K562 (cell line): ENCODE data around the gene TRIM10.

Experiments
- ELF4 ChIP-seq: fragments of 450-650 bp; formaldehyde crosslinking; IDR thresholded peaks from 2 replicates; pipeline ENCODE4 v1.4.0; 2022; ENCODE audit warnings: missing genetic modification characterization
- HMBOX1 ChIP-seq: sonication (generic); IDR thresholded peaks from 2 replicates; pipeline ENCODE4 v1.6.1; 2016
- MEF2D ChIP-seq: conservative IDR thresholded peaks from 2 replicates; pipeline ENCODE4 v1.6.1; 2016; ENCODE audit warnings: low read depth, missing genetic modification characterization, missing compliant biosample characterization
- POLR2A ChIP-seq: fragments of 450-650 bp; conservative IDR thresholded peaks from 2 replicates; pipeline ENCODE4 v1.6.1; 2016
- SETDB1 ChIP-seq: IDR thresholded peaks from one replicate; pipeline ENCODE4 v1.6.1; 2012; ENCODE audit warnings: low read length, control low read depth, inconsistent platforms
- ZNF780A ChIP-seq: fragments of 250-450 bp; sonication (Bioruptor Pico); IDR thresholded peaks from 2 replicates; pipeline ENCODE4 v1.5.0; 2021; ENCODE audit warnings: mild to moderate bottlenecking

- TF ChIP-seq SETDB1: no peak
- TF ChIP-seq HMBOX1: no peak
- no peak for TF ChIP-seq POLR2A
- no peak for TF ChIP-seq MEF2D
- no peak for TF ChIP-seq ELF4 (CRISPR knock-in tag)
- no peak for TF ChIP-seq ZNF780A (CRISPR knock-in tag)
These were observed 8.9 kb upstream of the TRIM10 start for GRCh38 chr6:30169658-30170614.
